SK-N-SH (cell line): Measurements from ENCODE around the gene ARSJ.

ENCODE experiments used
- EZH2phosphoT487 ChIP-seq: fragments of 200-600 bp; sonication (generic); IDR thresholded peaks from 2 replicates; pipeline ENCODE4 v1.6.1; 2017; ENCODE audit warnings: low read depth, mixed run types, mild to moderate bottlenecking, antibody characterized with exemption, moderate library complexity, borderline replicate concordance
- GABPA ChIP-seq: IDR thresholded peaks from 2 replicates; pipeline ENCODE4 v1.4.0; 2012; ENCODE audit warnings: low read depth, mild to moderate bottlenecking
- MAX ChIP-seq: IDR thresholded peaks from 2 replicates; pipeline ENCODE4 v1.4.0; 2012; ENCODE audit warnings: low read depth
- POLR2AphosphoS5 ChIP-seq: IDR thresholded peaks from 2 replicates; pipeline ENCODE4 v1.6.1; 2012; ENCODE audit warnings: low read depth, low read length
- RAD21 ChIP-seq: IDR thresholded peaks from 2 replicates; pipeline ENCODE4 v1.6.1; 2012; ENCODE audit warnings: mild to moderate bottlenecking, low read length
- RCOR1 ChIP-seq: fragments of 150-350 bp; IDR thresholded peaks from 2 replicates; pipeline ENCODE4 v1.6.1; 2017; ENCODE audit warnings: antibody characterized with exemption, low read length
- RFX5 ChIP-seq: IDR thresholded peaks from 2 replicates; pipeline ENCODE4 v1.6.1; 2012; ENCODE audit warnings: mild to moderate bottlenecking, improper control_type of control experiment, low read length
- TAF1 ChIP-seq: IDR thresholded peaks from 2 replicates; pipeline ENCODE4 v1.6.1; 2012; ENCODE audit warnings: low read depth, mild to moderate bottlenecking, low read length, moderate library complexity, borderline replicate concordance
- TF ChIP-seq, protein P1 (sequence below): fragments of 200-600 bp; sonication (generic); IDR thresholded peaks from 2 replicates; pipeline ENCODE4 v1.6.1; 2017; ENCODE audit warnings: antibody characterized with exemption, mild to moderate bottlenecking, moderate library complexity

DNA sequence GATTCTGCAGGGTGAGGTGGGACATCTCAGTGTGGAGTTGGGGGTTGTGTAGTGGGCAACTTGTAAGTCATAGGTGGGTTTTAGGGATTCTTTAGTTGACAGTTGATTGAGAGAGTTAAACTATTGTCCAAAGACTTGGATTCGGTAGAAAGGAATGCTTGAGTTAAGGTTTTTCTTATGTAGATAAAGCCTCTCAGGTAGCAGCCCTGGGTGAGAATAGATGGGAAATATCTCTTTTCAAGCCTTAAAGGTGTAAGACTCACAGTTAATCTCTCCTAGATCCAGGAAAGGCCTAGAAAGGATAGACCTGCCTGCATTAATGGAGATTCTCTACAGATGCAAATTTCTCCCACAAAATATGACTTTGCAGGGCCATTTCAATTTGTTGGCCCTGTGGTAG lies 108.4 kb downstream of the ARSJ start:
- TF ChIP-seq MAX = no peak
- TF ChIP-seq, protein P1, sequence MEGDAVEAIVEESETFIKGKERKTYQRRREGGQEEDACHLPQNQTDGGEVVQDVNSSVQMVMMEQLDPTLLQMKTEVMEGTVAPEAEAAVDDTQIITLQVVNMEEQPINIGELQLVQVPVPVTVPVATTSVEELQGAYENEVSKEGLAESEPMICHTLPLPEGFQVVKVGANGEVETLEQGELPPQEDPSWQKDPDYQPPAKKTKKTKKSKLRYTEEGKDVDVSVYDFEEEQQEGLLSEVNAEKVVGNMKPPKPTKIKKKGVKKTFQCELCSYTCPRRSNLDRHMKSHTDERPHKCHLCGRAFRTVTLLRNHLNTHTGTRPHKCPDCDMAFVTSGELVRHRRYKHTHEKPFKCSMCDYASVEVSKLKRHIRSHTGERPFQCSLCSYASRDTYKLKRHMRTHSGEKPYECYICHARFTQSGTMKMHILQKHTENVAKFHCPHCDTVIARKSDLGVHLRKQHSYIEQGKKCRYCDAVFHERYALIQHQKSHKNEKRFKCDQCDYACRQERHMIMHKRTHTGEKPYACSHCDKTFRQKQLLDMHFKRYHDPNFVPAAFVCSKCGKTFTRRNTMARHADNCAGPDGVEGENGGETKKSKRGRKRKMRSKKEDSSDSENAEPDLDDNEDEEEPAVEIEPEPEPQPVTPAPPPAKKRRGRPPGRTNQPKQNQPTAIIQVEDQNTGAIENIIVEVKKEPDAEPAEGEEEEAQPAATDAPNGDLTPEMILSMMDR = no peak
- TF ChIP-seq POLR2AphosphoS5 = no peak
- no peak for TF ChIP-seq RFX5
- TF ChIP-seq RCOR1 = no peak
- TF ChIP-seq EZH2phosphoT487 = no peak
- TF ChIP-seq TAF1 = no peak
- TF ChIP-seq GABPA = no peak
- TF ChIP-seq RAD21 = no peak
